ENCODE data around the gene GFY. TPM values are rescaled to one million over a fixed set of nuclear protein-coding genes. Genes with fewer than 3 reads are reported as not detected.

The GFY gene
- total and polyA plus RNA-seq, 9 of the 15 experiments (the other 6 are each of a cell fraction or from before 2014, with no cell fraction given), result 0.06 to 0.40 (median 0.19) TPM; not detected in 3

GRCh38 chr19:49443366-49444099 lies 18.3 kb downstream of the GFY start (continued):
- TF ChIP-seq ZNF318 (IDR thresholded peaks at IDR 0.05; ENCODE audit: borderline replicate concordance in 1 of 2, low read depth in 1 of 2) (no peak), RBBP5 (IDR thresholded peaks at IDR 0.05; ENCODE audit: borderline replicate concordance, insufficient read depth, low read length, poor library complexity, severe bottlenecking) (no peak), TGIF2 (CRISPR knock-in tag; IDR thresholded peaks at IDR 0.05) (0 out of 2 replicates have a peak, but pooled peaks have one; percentile 38), ZNF224 (CRISPR knock-in tag; IDR thresholded peaks at IDR 0.05) (no peak), SMARCA4 (IDR thresholded peaks at IDR 0.05) (peak; percentile 31; the same call in 1 of the 2 replicates), ATF6 (CRISPR knock-in tag; IDR thresholded peaks at IDR 0.05) (peak; percentile 44; the same call in 1 of the 2 replicates), ARNT (IDR thresholded peaks at IDR 0.05) (0 out of 4 replicates have a peak, but pooled peaks of 1 of the 2 experiments have one; percentile 29), MTA3 (IDR thresholded peaks at IDR 0.05; ENCODE audit: borderline replicate concordance) (peak; percentile 71; the same call in 1 of the 2 replicates), SMAD1 (IDR thresholded peaks at IDR 0.05; ENCODE audit: low read depth, low read length, partially characterized antibody) (no peak), ADNP (tag; IDR thresholded peaks at IDR 0.05) (no peak), HNRNPK (IDR thresholded peaks at IDR 0.05; ENCODE audit: low read depth, low read length, poor library complexity, severe bottlenecking) (no peak), TSC22D4 (tag; IDR thresholded peaks at IDR 0.05) (no peak), ZNF778 (CRISPR knock-in tag; IDR thresholded peaks at IDR 0.05) (no peak), SRSF3 (IDR thresholded peaks at IDR 0.05; ENCODE audit: insufficient read depth, low read length) (no peak), ZFP1 (CRISPR knock-in tag; IDR thresholded peaks at IDR 0.05) (no peak), JUNB (CRISPR knock-in tag; conservative IDR thresholded peaks at IDR 0.05) (no peak), TCFL5 (CRISPR knock-in tag; conservative IDR thresholded peaks at IDR 0.05) (no peak)
